Common myeloid progenitor, CD34-positive (primary cell): ENCODE results near the gene PIK3R1.
A peak's percentile ranks its signal among the peaks of the same experiment; 100 is the strongest.

Experiments used
- CTCF ChIA-PET: fragments of 350-600 bp; sonication (Branson Sonifier 250); formaldehyde crosslinking; loops from one replicate; lab custom pipeline; 2021; ENCODE audit warnings: antibody characterized with exemption; lab: Charles Lee
- POLR2A ChIA-PET: fragments of 350-600 bp; sonication (Branson Sonifier 250); formaldehyde crosslinking; loops from one replicate; lab custom pipeline; 2021; ENCODE audit warnings: antibody characterized with exemption; lab: Charles Lee
- DNase-seq, 3 donors: peaks; one replicate each; pipeline versions ENCODE4 v3.0.0 to v3.0.0-alpha.2; 2013
- H3K27ac ChIP-seq, 2 experiments: 1 replicate in 1 of 2; 2 replicates in 1 of 2; pipeline ENCODE4 v1.7.0; 2013; ENCODE audit warnings: inconsistent platforms in 2 of 2, low read length in 2 of 2, mild to moderate bottlenecking in 2 of 2, low read depth in 1 of 2, moderate library complexity in 1 of 2; ENCODE audit not compliant: severe bottlenecking in 2 of 2, insufficient read depth in 1 of 2, poor library complexity in 1 of 2
- H3K27me3 ChIP-seq, 5 experiments: replicated peaks in 2 of 5; 1 replicate in 3 of 5; 2 replicates in 2 of 5; pipeline versions ENCODE4 v1.6.1 to v1.7.0; 2013; ENCODE audit warnings: low read length in 4 of 5, mild to moderate bottlenecking in 2 of 5, moderate library complexity in 2 of 5, inconsistent platforms in 1 of 5; ENCODE audit not compliant: insufficient read depth in 5 of 5, control insufficient read depth in 4 of 5
- H3K36me3 ChIP-seq, 4 experiments: 1 replicate in 2 of 4; 2 replicates in 2 of 4; pipeline versions ENCODE4 v1.6.1 to v1.7.0; 2013; ENCODE audit warnings: low read length in 3 of 4, control low read depth in 1 of 4, mild to moderate bottlenecking in 1 of 4; ENCODE audit not compliant: control insufficient read depth in 4 of 4, insufficient read depth in 4 of 4
- H3K4me1 ChIP-seq, 4 experiments: 1 replicate in 3 of 4; 2 replicates in 1 of 4; pipeline versions ENCODE4 v1.6.1 to v1.7.1; 2013; ENCODE audit warnings: low read length in 3 of 4, mild to moderate bottlenecking in 3 of 4, control low read depth in 1 of 4, inconsistent platforms in 1 of 4, moderate library complexity in 1 of 4; ENCODE audit not compliant: control insufficient read depth in 4 of 4, insufficient read depth in 4 of 4; ENCODE audit errors: control extremely low read depth in 1 of 4
- H3K4me3 ChIP-seq, 7 experiments: 1 replicate in 4 of 7; 2 replicates in 3 of 7; pipeline versions ENCODE4 v1.5.1 to v1.7.0; 2013; ENCODE audit warnings: mild to moderate bottlenecking in 7 of 7, low read length in 6 of 7, moderate library complexity in 6 of 7, inconsistent platforms in 2 of 7, low read depth in 2 of 7, control low read depth in 1 of 7; ENCODE audit not compliant: insufficient read depth in 4 of 7, control insufficient read depth in 1 of 7; ENCODE audit errors: extremely low read depth in 1 of 7
- H3K9me3 ChIP-seq, 5 experiments: 1 replicate in 4 of 5; 2 replicates in 1 of 5; pipeline versions ENCODE4 v1.6.1 to v1.7.1; 2013; ENCODE audit warnings: low read length in 4 of 5, mild to moderate bottlenecking in 2 of 5, inconsistent platforms in 1 of 5, low read depth in 1 of 5, moderate library complexity in 1 of 5; ENCODE audit not compliant: control insufficient read depth in 4 of 5, insufficient read depth in 2 of 5; ENCODE audit errors: control extremely low read depth in 1 of 5
- WGBS: methylation state at CpG from one replicate; pipeline ENCODE4 v1.1.5; 2013; ENCODE audit not compliant: insufficient coverage; 5-methylcytosine and 5-hydroxymethylcytosine counted together

Gene PIK3R1

DNA sequence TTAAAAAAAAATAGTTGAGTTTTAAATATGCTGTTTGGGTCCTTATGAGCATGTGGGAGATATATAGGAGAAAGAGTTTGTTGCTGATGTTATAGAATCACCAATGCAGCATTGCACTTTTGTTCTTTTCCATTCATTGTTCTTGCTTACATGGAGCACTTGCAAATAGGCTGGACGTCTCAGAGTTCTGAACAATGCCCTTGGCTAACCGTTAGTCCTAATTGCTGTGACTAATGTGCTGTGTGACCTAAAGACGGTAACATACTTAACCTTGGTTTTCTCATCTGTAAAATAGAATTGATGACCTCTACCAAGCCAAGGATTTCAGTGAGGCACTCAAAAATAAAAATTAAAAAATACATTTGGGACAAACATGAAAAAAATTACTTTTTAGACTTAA is 29.8 kb downstream of the PIK3R1 start:
- POLR2A ChIA-PET, result interaction anchor here (9.1 kb wide), 1 partner anchor 28 kb away, joined by 61 read pairs; the partner anchor contains the start of gene PIK3R1
- WGBS, result no CpG with 5 or more reads among the region's 3 CpGs
- CTCF ChIA-PET, result no interaction called here

DNA sequence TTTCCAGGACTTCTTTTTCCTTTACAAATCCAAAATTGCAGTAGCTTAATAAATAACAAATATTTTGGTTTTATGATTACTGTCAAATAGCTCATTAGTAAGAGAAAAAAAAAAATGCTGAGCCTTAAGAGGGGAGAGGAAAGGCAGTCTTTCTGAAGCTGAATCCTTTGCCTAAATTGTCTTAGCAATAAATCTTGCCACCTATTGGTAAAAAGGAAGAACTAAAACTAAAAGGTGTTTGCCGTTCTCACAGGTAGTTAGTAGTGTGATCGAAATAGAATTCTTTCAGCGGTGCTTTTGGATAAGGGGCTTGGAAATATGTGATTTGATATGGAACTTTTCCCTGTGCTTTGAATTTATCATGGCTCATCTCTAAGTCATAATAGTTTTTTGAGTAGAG is 31.2 kb downstream of the PIK3R1 start:
- no peaks in the 10 kb centered on the region for H3K9me3 ChIP-seq
- H3K4me1 ChIP-seq, result peaks cover 48 to 93% (median 81%) of the 10 kb centered on the region in 4 experiments
- POLR2A ChIA-PET, result interaction anchor here (1.0 to 1.3 kb wide), 2 partner anchors 12 to 31 kb away, joined by 3 to 6 read pairs; partner anchors contain the start of gene PIK3R1
- H3K27me3 ChIP-seq, result no peaks in the 10 kb centered on the region
- no CpG with 5 or more reads among the region's 3 CpGs for WGBS
- CTCF ChIA-PET, result interaction anchor here (0.8 to 1.5 kb wide), 5 partner anchors 19 to 33 kb away, joined by 3 to 9 read pairs (median 4); partner anchors contain the start of gene PIK3R1
- H3K36me3 ChIP-seq, result peaks cover 0 to 14% (median 3%) of the 10 kb centered on the region in 4 experiments
- peak overlapping the region in 1 of 2 experiments; percentile 1 for H3K27ac ChIP-seq
- no peak overlapping the region for H3K4me3 ChIP-seq
- DNase-seq, result peak in 2 of 3 donors; percentile 49 to 54

More for the DNA sequence above, 29.8 kb downstream of the PIK3R1 start:
- DNase-seq, result no peak
- H3K36me3 ChIP-seq, result peaks cover 0 to 17% (median 3%) of the 10 kb centered on the region in 4 experiments
- peaks cover 50 to 93% (median 81%) of the 10 kb centered on the region in 4 experiments for H3K4me1 ChIP-seq
- H3K4me3 ChIP-seq, result no peak overlapping the region
- no peak overlapping the region for H3K27ac ChIP-seq
- no peaks in the 10 kb centered on the region for H3K9me3 ChIP-seq
- no peaks in the 10 kb centered on the region for H3K27me3 ChIP-seq

DNA sequence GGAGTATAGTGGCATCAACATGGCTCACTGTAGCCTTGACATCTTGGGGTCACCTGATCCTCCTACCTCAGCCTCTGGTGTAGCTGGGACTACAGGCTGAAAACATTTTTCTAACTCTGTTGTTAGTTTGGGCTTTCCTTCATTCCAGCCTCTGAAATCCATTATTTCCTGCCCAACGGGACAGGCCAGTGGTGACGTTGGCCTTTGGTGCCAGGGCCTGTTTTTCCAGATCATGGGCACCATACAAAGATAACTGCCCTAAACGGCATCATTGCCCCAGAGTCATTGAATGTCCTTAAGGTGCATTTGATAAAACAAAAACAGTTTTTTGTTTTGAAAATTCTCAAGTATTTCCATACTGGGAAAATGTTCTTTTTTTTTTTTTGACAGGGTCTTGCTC is 32.1 kb downstream of the PIK3R1 start:
- no peaks in the 10 kb centered on the region for H3K27me3 ChIP-seq
- ChIA-PET POLR2A (interaction anchor here (0.6 to 1.3 kb wide), 3 partner anchors 13 to 574 kb away, joined by 3 to 6 read pairs (median 4); partner anchors contain the start of gene PIK3R1), CTCF (interaction anchor here (1.5 kb wide), 2 partner anchors 19 to 33 kb away, joined by 3 to 4 read pairs; no protein-coding TSS in a partner anchor)
- no peak overlapping the region for H3K27ac ChIP-seq
- WGBS, result 100% methylated on average over 3 of the region's 3 CpGs
- no peak for DNase-seq
- no peak overlapping the region for H3K4me3 ChIP-seq
- no peaks in the 10 kb centered on the region for H3K9me3 ChIP-seq
- peaks cover 51 to 93% (median 81%) of the 10 kb centered on the region in 4 experiments for H3K4me1 ChIP-seq
- H3K36me3 ChIP-seq, result peaks cover 0 to 5% (median 3%) of the 10 kb centered on the region in 4 experiments

DNA sequence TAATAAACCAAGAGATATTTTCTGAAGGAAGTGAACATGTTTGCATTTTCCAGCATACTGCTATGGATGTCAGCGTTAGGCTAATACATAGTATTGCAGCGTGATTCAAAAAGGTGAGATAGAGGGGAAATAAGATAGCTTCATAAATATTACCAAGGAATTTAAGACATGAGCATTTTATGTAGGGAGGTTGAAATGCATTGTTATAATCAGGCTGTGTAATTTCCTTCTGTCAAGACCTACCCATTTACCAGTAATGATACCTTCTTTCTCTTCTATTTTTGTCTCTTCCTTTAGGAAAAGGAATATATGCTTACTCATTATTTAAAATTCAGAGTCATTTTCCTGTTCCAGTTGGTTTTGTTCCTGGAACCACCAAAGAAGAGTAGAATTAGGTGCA is 33.3 kb downstream of the PIK3R1 start:
- H3K4me1 ChIP-seq, result peaks cover 48 to 91% (median 76%) of the 10 kb centered on the region in 4 experiments
- ChIA-PET CTCF (interaction anchor here (1.0 to 7.7 kb wide), 8 partner anchors 9 to 1002 kb away, joined by 4 to 78 read pairs (median 7); partner anchors contain the start of gene PIK3R1), POLR2A (no interaction called here)
- H3K9me3 ChIP-seq, result no peaks in the 10 kb centered on the region
- H3K36me3 ChIP-seq, result peaks cover 0 to 2% (median 2%) of the 10 kb centered on the region in 4 experiments
- no CpG with 5 or more reads among the region's 2 CpGs for WGBS
- no peak overlapping the region for H3K4me3 ChIP-seq
- H3K27ac ChIP-seq, result no peak overlapping the region
- no peak for DNase-seq
- no peaks in the 10 kb centered on the region for H3K27me3 ChIP-seq

- peaks cover 43 to 91% (median 71%) of the 10 kb centered on the region in 4 experiments for H3K4me1 ChIP-seq
- POLR2A ChIA-PET, result interaction anchor here (0.9 to 1.7 kb wide), 4 partner anchors 8 to 1004 kb away, joined by 3 to 5 read pairs (median 4); partner anchors contain the start of gene PIK3R1
Measured at GRCh38 chr5:68249520-68249919, 34.0 kb downstream of the PIK3R1 start.

DNA sequence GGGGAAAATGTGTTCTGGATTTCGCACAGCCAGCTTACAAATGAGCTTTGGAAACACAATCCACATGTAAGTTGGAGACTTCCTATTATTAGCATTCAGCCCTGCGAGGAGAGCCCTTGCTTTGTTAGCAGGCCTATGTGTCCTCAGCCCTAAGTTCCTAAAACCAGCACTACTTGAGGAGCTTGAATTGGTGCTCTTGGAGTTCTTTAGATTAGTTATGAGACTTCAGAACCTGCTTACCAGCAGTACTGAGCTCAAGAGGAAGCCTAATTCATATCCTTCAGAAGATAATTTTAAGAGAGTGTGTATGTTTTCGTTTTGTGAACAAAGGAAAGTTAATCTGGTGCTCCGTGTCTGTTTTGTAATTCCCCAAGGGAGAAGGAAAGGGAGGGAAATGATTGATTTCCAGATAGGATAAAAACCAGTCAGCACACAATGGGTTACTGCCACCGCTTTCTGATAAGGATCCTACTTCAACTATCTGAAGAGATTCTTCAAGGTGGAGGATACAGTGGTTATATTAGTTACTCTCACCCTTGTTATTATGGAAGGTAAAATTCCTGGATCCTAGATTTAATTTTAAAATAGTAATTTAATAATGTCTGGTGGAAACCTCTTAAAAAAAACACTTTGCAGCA is 35.2 kb downstream of the PIK3R1 start:
- ChIA-PET POLR2A (interaction anchor here (0.5 to 1.7 kb wide), 7 partner anchors 9 to 1080 kb away, joined by 3 to 5 read pairs (median 3); partner anchors contain the start of gene PIK3R1), CTCF (interaction anchor here (0.9 to 7.7 kb wide), 18 partner anchors 8 to 1094 kb away, joined by 3 to 78 read pairs (median 4); partner anchors contain the start of gene PIK3R1)
- Histone ChIP-seq H3K4me3 (peak overlapping the region in 2 of 7 experiments; percentile 10 to 49), H3K36me3 (peaks cover 0 to 5% (median 1%) of the 10 kb centered on the region in 4 experiments), H3K27me3 (no peaks in the 10 kb centered on the region), H3K27ac (peak overlapping the region; percentile 44 to 58), H3K9me3 (no peaks in the 10 kb centered on the region), H3K4me1 (peaks cover 44 to 89% (median 70%) of the 10 kb centered on the region in 4 experiments)
- 67% methylated on average over 1 of the region's 5 CpGs for WGBS
- DNase-seq, result no peak

More at GRCh38 chr5:68249520-68249919, 34.0 kb downstream of the PIK3R1 start:
- peaks cover 0 to 2% (median 2%) of the 10 kb centered on the region in 4 experiments for H3K36me3 ChIP-seq
- H3K27ac ChIP-seq, result peak overlapping the region in 1 of 2 experiments; percentile 15
- no peak overlapping the region for H3K4me3 ChIP-seq
- no peak for DNase-seq
- CTCF ChIA-PET, result interaction anchor here (1.0 to 7.7 kb wide), 11 partner anchors 9 to 1003 kb away, joined by 3 to 78 read pairs (median 5); partner anchors contain the start of gene PIK3R1
- H3K27me3 ChIP-seq, result no peaks in the 10 kb centered on the region
- H3K9me3 ChIP-seq, result no peaks in the 10 kb centered on the region
- 100% methylated on average over 1 of the region's 2 CpGs for WGBS
